Neural progenitor cell (in vitro differentiated cells): ENCODE data around the gene RTN4R.

ENCODE experiments used
- CTCF ChIP-seq: fragments of 200-600 bp; sonication (generic); IDR thresholded peaks from 2 replicates; pipeline ENCODE4 v1.5.1; 2017; ENCODE audit warnings: antibody characterized with exemption, mild to moderate bottlenecking
- EZH2 ChIP-seq: fragments of 200-600 bp; sonication (generic); IDR thresholded peaks from 2 replicates; pipeline ENCODE4 v1.6.1; 2017; ENCODE audit warnings: antibody characterized with exemption, mild to moderate bottlenecking, moderate library complexity
- EZH2phosphoT487 ChIP-seq: fragments of 200-600 bp; sonication (generic); IDR thresholded peaks from 2 replicates; pipeline ENCODE4 v1.6.1; 2017; ENCODE audit warnings: antibody characterized with exemption

GRCh38 chr22:20244250-20244648 lies 23.9 kb downstream of the RTN4R start:
- TF ChIP-seq EZH2 (no peak), EZH2phosphoT487 (no peak), CTCF (no peak)
